Naive thymus-derived CD4-positive, alpha-beta T cell (primary cell): ENCODE measurements around the gene DUOXA1. TPM values are rescaled to one million over a fixed set of nuclear protein-coding genes. Genes with fewer than 3 reads are reported as not detected.

Experiments used
- ATAC-seq: fragments of 150-1000 bp; cut with Tn5 transposase; 2 replicates; pipeline ENCODE4 v1.10.0; 2021; ENCODE audit warnings: mild to moderate bottlenecking, moderate library complexity
- CTCF ChIA-PET: fragments of 350-600 bp; sonication (Branson Sonifier 250); formaldehyde crosslinking; loops from one replicate; lab custom pipeline; 2021; ENCODE audit warnings: antibody characterized with exemption; lab: Charles Lee
- POLR2A ChIA-PET: fragments of 350-600 bp; sonication (Branson Sonifier 250); formaldehyde crosslinking; loops from one replicate; lab custom pipeline; 2021; ENCODE audit warnings: antibody characterized with exemption, inconsistent platforms; lab: Charles Lee
- DNase-seq, 9 donors: peaks; one replicate each; pipeline versions ENCODE4 v3.0.0 to v3.0.0-alpha.2; 2020 to 2022; ENCODE audit warnings: mixed read lengths in 1 of 9
- H3K27ac ChIP-seq: one replicate; pipeline ENCODE4 v1.7.0; 2013; ENCODE audit warnings: mild to moderate bottlenecking, low read depth, low read length, moderate library complexity
- H3K27me3 ChIP-seq, 2 donors: one replicate each; pipeline ENCODE4 v1.7.0; 2013; ENCODE audit warnings: low read length in 2 of 2, mild to moderate bottlenecking in 2 of 2, moderate library complexity in 2 of 2; ENCODE audit not compliant: control insufficient read depth in 2 of 2, insufficient read depth in 2 of 2
- H3K36me3 ChIP-seq, 3 experiments: 1 replicate in 2 of 3; 2 replicates in 1 of 3; pipeline ENCODE4 v1.7.0; 2013; ENCODE audit warnings: low read length in 3 of 3, mild to moderate bottlenecking in 3 of 3, moderate library complexity in 1 of 3; ENCODE audit not compliant: insufficient read depth in 3 of 3, control insufficient read depth in 2 of 3
- H3K4me1 ChIP-seq, 2 donors: one replicate each; pipeline ENCODE4 v1.7.0; 2013; ENCODE audit warnings: low read length in 2 of 2, mild to moderate bottlenecking in 2 of 2, moderate library complexity in 1 of 2; ENCODE audit not compliant: control insufficient read depth in 2 of 2, insufficient read depth in 2 of 2
- H3K4me3 ChIP-seq: 2 replicates; pipeline ENCODE4 v1.7.0; 2013; ENCODE audit warnings: mild to moderate bottlenecking, low read length
- H3K9me3 ChIP-seq, 3 experiments: 1 replicate in 2 of 3; 2 replicates in 1 of 3; pipeline ENCODE4 v1.7.0; 2013; ENCODE audit warnings: low read length in 3 of 3; ENCODE audit not compliant: control insufficient read depth in 2 of 3
- H3K27ac Mint-ChIP-seq, 9 donors: one replicate each; pipeline ENCODE4 v1.8.0; 2020 to 2022; ENCODE audit warnings: mixed read lengths in 9 of 9, mild to moderate bottlenecking in 8 of 9, moderate library complexity in 5 of 9, inconsistent platforms in 2 of 9
- H3K27me3 Mint-ChIP-seq, 5 donors: one replicate each; pipeline ENCODE4 v1.8.0; 2021 to 2022; ENCODE audit warnings: mixed read lengths in 5 of 5, mild to moderate bottlenecking in 1 of 5
- H3K36me3 Mint-ChIP-seq, 5 donors: one replicate each; pipeline ENCODE4 v1.8.0; 2020 to 2022; ENCODE audit warnings: mixed read lengths in 5 of 5, mild to moderate bottlenecking in 3 of 5, inconsistent platforms in 1 of 5
- H3K4me1 Mint-ChIP-seq, 7 donors: one replicate each; pipeline ENCODE4 v1.8.0; 2020 to 2022; ENCODE audit warnings: mixed read lengths in 7 of 7, mild to moderate bottlenecking in 3 of 7, inconsistent platforms in 1 of 7
- H3K4me3 Mint-ChIP-seq, 10 donors: one replicate each; pipeline ENCODE4 v1.8.0; 2020 to 2022; ENCODE audit warnings: mild to moderate bottlenecking in 10 of 10, mixed read lengths in 10 of 10, moderate library complexity in 6 of 10, inconsistent platforms in 2 of 10
- H3K9me3 Mint-ChIP-seq, 11 donors: one replicate each; pipeline ENCODE4 v1.8.0; 2020 to 2022; ENCODE audit warnings: mixed read lengths in 11 of 11, mild to moderate bottlenecking in 4 of 11, inconsistent platforms in 1 of 11, moderate library complexity in 1 of 11
- intact Hi-C, 2 donors: fragments of 100-400 bp; cut with micrococcal nuclease; formaldehyde crosslinking; loops; one replicate each; pipeline ENCODE4 v1.15.1; 2023
- polyA plus RNA-seq, 2 donors: library from polyadenylated mRNA; unstranded; fragments of 300-500 nt; fragmentation: Illumina TruSeq; gene quantifications; one replicate each; pipeline ENCODE4 v1.2.3, GENCODE V29; 2021
- total RNA-seq, 6 experiments: library from RNA in 5 of 6; stranded (reverse) in 5 of 6; gene quantifications; 1 replicate in 5 of 6; 2 replicates in 1 of 6; pipeline ENCODE4 v1.2.3 and lab custom pipeline; 2021 to 2026

Gene DUOXA1
- total and polyA plus RNA-seq, 7 experiments from 2014 or later = 0.22 to 0.51 (median 0.49) TPM; not detected in 4

DNA sequence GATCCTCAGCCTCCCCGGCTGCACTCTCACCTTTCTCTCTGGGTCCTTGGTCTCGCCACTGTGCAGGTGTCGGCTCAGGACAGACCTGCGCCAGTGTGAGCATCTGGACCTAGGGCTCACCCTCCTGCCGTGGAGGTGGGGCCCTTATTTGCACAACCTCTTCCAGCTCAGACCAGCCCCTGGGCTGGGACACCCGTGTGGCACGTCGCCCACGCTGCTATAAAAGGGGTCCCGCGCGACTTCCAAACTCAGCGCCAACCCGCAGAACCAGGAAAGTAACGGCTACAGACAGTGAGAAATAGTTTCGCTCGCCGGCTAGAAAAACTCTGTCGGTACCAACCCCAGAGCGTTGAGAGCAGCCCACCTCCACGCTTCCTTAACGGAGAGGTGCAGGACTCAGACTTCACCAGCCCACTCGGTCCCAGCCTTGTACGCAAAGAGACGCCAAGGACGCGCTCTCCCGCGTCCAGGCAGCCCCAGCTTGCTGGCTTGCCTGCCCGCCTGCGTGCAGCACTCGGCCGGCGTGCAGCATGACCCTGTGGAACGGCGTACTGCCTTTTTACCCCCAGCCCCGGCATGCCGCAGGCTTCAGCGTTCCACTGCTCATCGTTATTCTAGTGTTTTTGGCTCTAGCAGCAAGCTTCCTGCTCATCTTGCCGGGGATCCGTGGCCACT is 15.5 kb downstream of the DUOXA1 start, which contains the start of the genes DUOX2 and DUOXA2:
Gene DUOX2 (minus strand): TSS at position 97 of the 675 bp plus-strand sequence. CDS start 761 bp downstream, outside the sequence.
Gene DUOXA2 (plus strand): TSS at position 251 of the 675 bp plus-strand sequence. CDS start 280 bp downstream, at position 531.
- H3K4me3 ChIP-seq = no peak within 1 kb of the TSS
- H3K9me3 ChIP-seq = no peaks in the 10 kb centered on the region
- DNase-seq (no peak), ATAC-seq (no peak)
- H3K4me1 Mint-ChIP-seq = peaks cover 29 to 60% (median 42%) of the 10 kb centered on the region in 7 donors
- peaks cover 0 to 49% of the 10 kb centered on the region in 2 donors for H3K4me1 ChIP-seq
- H3K27me3 ChIP-seq = peaks cover 4 to 38% of the 10 kb centered on the region in 2 donors
- H3K9me3 Mint-ChIP-seq = no peaks in the 10 kb centered on the region
- ChIA-PET CTCF (interaction anchor here (0.6 kb wide), 1 partner anchor 711 kb away, joined by 3 read pairs; no protein-coding TSS in a partner anchor), POLR2A (no interaction called here)
- no peak within 1 kb of the TSS for H3K27ac ChIP-seq
- peak within 1 kb of the TSS; percentile 38 to 79 (median 76) for H3K4me3 Mint-ChIP-seq
- no peak within 1 kb of the TSS for H3K27ac Mint-ChIP-seq
- intact Hi-C loops = no loop called here
- H3K36me3 ChIP-seq = no peaks in the 10 kb centered on the region
- H3K36me3 Mint-ChIP-seq = peaks cover 0 to 3% (median 0%) of the 10 kb centered on the region in 5 donors
- peaks cover 66 to 82% (median 79%) of the 10 kb centered on the region in 5 donors for H3K27me3 Mint-ChIP-seq

GRCh38 chr15:45113380-45113990 is 16.2 kb downstream of the DUOXA1 start:
- DNase-seq (no peak), ATAC-seq (no peak)
- intact Hi-C loops = no loop called here
- Histone ChIP-seq H3K9me3 (no peaks in the 10 kb centered on the region), H3K4me3 (no peak overlapping the region), H3K36me3 (no peaks in the 10 kb centered on the region), H3K27ac (no peak overlapping the region), H3K27me3 (peaks cover 4 to 38% of the 10 kb centered on the region in 2 donors), H3K4me1 (peaks cover 0 to 49% of the 10 kb centered on the region in 2 donors)
- Mint-ChIP-seq H3K9me3 (no peaks in the 10 kb centered on the region), H3K27me3 (peaks cover 74 to 87% (median 86%) of the 10 kb centered on the region in 5 donors), H3K27ac (no peak overlapping the region), H3K4me3 (peak overlapping the region in 9 of 10 donors; percentile 5 to 79 (median 77)), H3K4me1 (peaks cover 29 to 60% (median 42%) of the 10 kb centered on the region in 7 donors), H3K36me3 (peaks cover 0 to 3% (median 0%) of the 10 kb centered on the region in 5 donors)
- ChIA-PET POLR2A (no interaction called here), CTCF (interaction anchor here (0.6 kb wide), 1 partner anchor 710 kb away, joined by 3 read pairs; no protein-coding TSS in a partner anchor)

- intact Hi-C loops = no loop called here
- ATAC-seq (peak; percentile 18), DNase-seq (no peak)
- H3K9me3 Mint-ChIP-seq = no peaks in the 10 kb centered on the region
- ChIA-PET POLR2A (no interaction called here), CTCF (no interaction called here)
- peaks cover 22 to 55% (median 36%) of the 10 kb centered on the region in 7 donors for H3K4me1 Mint-ChIP-seq
- peaks cover 4 to 38% of the 10 kb centered on the region in 2 donors for H3K27me3 ChIP-seq
- H3K27ac ChIP-seq = no peak overlapping the region
- H3K4me3 Mint-ChIP-seq = peak overlapping the region; percentile 25 to 80 (median 76)
- H3K4me3 ChIP-seq = no peak overlapping the region
- peaks cover 67 to 81% (median 80%) of the 10 kb centered on the region in 5 donors for H3K27me3 Mint-ChIP-seq
- peaks cover 0 to 47% of the 10 kb centered on the region in 2 donors for H3K4me1 ChIP-seq
- no peaks in the 10 kb centered on the region for H3K36me3 ChIP-seq
- no peak overlapping the region for H3K27ac Mint-ChIP-seq
- H3K9me3 ChIP-seq = no peaks in the 10 kb centered on the region
- H3K36me3 Mint-ChIP-seq = peaks cover 0 to 3% (median 0%) of the 10 kb centered on the region in 5 donors
Observed at GRCh38 chr15:45112591-45113379, 16.9 kb downstream of the DUOXA1 start.

- peak; percentile 3 for ATAC-seq
Observed at GRCh38 chr15:45112143-45112590, 17.5 kb downstream of the DUOXA1 start.

DNA sequence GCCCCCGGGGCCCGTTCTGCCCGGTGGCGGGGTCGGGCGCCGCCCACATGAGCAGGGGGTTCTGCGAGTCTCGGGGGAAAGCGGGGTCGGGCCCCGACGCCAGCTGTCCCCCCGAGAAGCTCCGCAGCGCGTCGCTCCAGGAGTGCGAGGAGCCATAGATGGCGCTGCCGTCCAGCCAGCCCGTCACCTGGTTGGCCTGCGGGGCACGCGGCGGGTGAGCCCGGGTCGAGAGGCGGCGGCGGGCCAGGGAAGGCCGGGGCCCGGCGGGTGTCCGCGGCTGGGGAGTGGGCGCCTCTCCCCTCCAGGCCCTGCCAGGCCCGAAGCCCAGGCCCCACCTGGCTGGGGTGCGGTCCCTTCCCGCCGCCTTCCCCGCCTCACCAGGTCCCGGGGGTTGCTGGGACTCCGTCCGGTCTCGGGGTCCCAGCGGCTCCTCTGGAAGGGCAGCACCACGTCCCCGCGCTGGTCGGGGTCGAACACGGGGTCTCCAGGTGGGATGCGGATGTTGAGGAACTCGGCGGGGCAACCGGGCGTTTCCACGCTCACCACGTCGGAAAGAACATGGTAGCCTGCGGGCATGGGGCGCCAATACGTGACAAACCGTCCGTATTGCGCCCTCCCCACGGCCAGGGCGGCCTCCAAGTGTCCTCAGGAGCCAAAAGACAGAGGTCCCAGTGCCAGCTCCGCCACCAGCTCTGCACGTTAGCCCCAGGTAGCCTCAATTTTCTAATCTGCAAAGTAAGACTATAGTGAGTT is 18.1 kb downstream of the DUOXA1 start:
- H3K4me1 ChIP-seq = peaks cover 0 to 35% of the 10 kb centered on the region in 2 donors
- POLR2A ChIA-PET = no interaction called here
- peaks cover 0 to 2% (median 0%) of the 10 kb centered on the region in 5 donors for H3K36me3 Mint-ChIP-seq
- ATAC-seq = no peak
- no peak for DNase-seq
- peaks cover 4 to 30% of the 10 kb centered on the region in 2 donors for H3K27me3 ChIP-seq
- H3K4me1 Mint-ChIP-seq = peaks cover 14 to 47% (median 29%) of the 10 kb centered on the region in 7 donors
- H3K27ac Mint-ChIP-seq = peak overlapping the region in 1 of 9 donors; percentile 13
- no peak overlapping the region for H3K4me3 ChIP-seq
- H3K27me3 Mint-ChIP-seq = peaks cover 62 to 76% (median 71%) of the 10 kb centered on the region in 5 donors
- intact Hi-C loops = no loop called here
- H3K9me3 ChIP-seq = no peaks in the 10 kb centered on the region
- peak overlapping the region in 9 of 10 donors; percentile 32 to 80 (median 78) for H3K4me3 Mint-ChIP-seq
- H3K36me3 ChIP-seq = no peaks in the 10 kb centered on the region
- H3K27ac ChIP-seq = no peak overlapping the region
- no peaks in the 10 kb centered on the region for H3K9me3 Mint-ChIP-seq
- CTCF ChIA-PET = no interaction called here

More at GRCh38 chr15:45112143-45112590, 17.5 kb downstream of the DUOXA1 start:
- Histone ChIP-seq H3K27me3 (peaks cover 4 to 32% of the 10 kb centered on the region in 2 donors), H3K9me3 (no peaks in the 10 kb centered on the region), H3K36me3 (no peaks in the 10 kb centered on the region), H3K4me1 (peaks cover 0 to 41% of the 10 kb centered on the region in 2 donors), H3K27ac (no peak overlapping the region), H3K4me3 (no peak overlapping the region)
- Mint-ChIP-seq H3K4me3 (peak overlapping the region; percentile 32 to 80 (median 76)), H3K9me3 (no peaks in the 10 kb centered on the region), H3K36me3 (peaks cover 0 to 2% (median 0%) of the 10 kb centered on the region in 5 donors), H3K4me1 (peaks cover 17 to 48% (median 30%) of the 10 kb centered on the region in 7 donors), H3K27me3 (peaks cover 61 to 78% (median 74%) of the 10 kb centered on the region in 5 donors), H3K27ac (peak overlapping the region in 1 of 9 donors; percentile 13)
- DNase-seq = no peak
- POLR2A ChIA-PET = no interaction called here
- CTCF ChIA-PET = no interaction called here
- intact Hi-C loops = no loop called here
